Measurements from ENCODE around the gene MAST3. TPM values are rescaled to one million over a fixed set of nuclear protein-coding genes. Genes with fewer than 3 reads are reported as not detected.

The MAST3 gene
- total and polyA plus RNA-seq, 2 of the 13 experiments (the other 11 are each of a cell fraction or from before 2014, with no cell fraction given): 4.1 to 4.6 TPM

GRCh38 chr19:18058208-18059009, 39.2 kb upstream of the MAST3 start (continued):
- TF ChIP-seq BCL3 (CRISPR knock-in tag; IDR thresholded peaks at IDR 0.05) (no peak), NR2F6 (IDR thresholded peaks at IDR 0.05) (no peak), NR2F6 (CRISPR knock-in tag; IDR thresholded peaks at IDR 0.05) (peak; percentile 33; the same call in 1 of the 2 replicates), ZNF333 (CRISPR knock-in tag; IDR thresholded peaks at IDR 0.05; ENCODE audit: borderline replicate concordance) (no peak), HDAC2 (CRISPR knock-in tag; IDR thresholded peaks at IDR 0.05) (0 out of 2 replicates have a peak, but pooled peaks have one; percentile 45), NFIC (IDR thresholded peaks at IDR 0.05; ENCODE audit: low read length) (no peak), ZBTB38 (CRISPR knock-in tag; IDR thresholded peaks at IDR 0.05) (0 out of 2 replicates have a peak, but pooled peaks have one; percentile 9), ZNF761 (CRISPR knock-in tag; conservative IDR thresholded peaks at IDR 0.05) (0 out of 2 replicates have a peak, but pooled peaks have one; percentile 36), HNF4G (IDR thresholded peaks at IDR 0.05; ENCODE audit: borderline replicate concordance, low read depth, low read length) (no peak), HNF4G (CRISPR knock-in tag; IDR thresholded peaks at IDR 0.05; ENCODE audit: borderline replicate concordance, low read depth) (no peak), ZNF777 (CRISPR knock-in tag; IDR thresholded peaks at IDR 0.05) (no peak), FOXK2 (IDR thresholded peaks at IDR 0.05) (no peak), THAP7 (CRISPR knock-in tag; IDR thresholded peaks at IDR 0.05) (no peak), TFDP2 (CRISPR knock-in tag; IDR thresholded peaks at IDR 0.05) (no peak), ZFP91 (CRISPR knock-in tag; IDR thresholded peaks at IDR 0.05; ENCODE audit: borderline replicate concordance) (0 out of 2 replicates have a peak, but pooled peaks have one; percentile 33), ZNF629 (CRISPR knock-in tag; conservative IDR thresholded peaks at IDR 0.05) (no peak), ZNF124 (CRISPR knock-in tag; IDR thresholded peaks at IDR 0.05) (no peak), LRRFIP1 (CRISPR knock-in tag; conservative IDR thresholded peaks at IDR 0.05) (no peak), SMYD3 (CRISPR knock-in tag; IDR thresholded peaks at IDR 0.05) (no peak), ZNF543 (CRISPR knock-in tag; IDR thresholded peaks at IDR 0.05) (no peak), AHR (CRISPR knock-in tag; IDR thresholded peaks at IDR 0.05) (no peak), GPN1 (CRISPR knock-in tag; IDR thresholded peaks at IDR 0.05; ENCODE audit: borderline replicate concordance) (no peak), ATM (IDR thresholded peaks at IDR 0.05; ENCODE audit: borderline replicate concordance) (no peak), NCOA1 (CRISPR knock-in tag; IDR thresholded peaks at IDR 0.05) (no peak), STAG1 (CRISPR knock-in tag; IDR thresholded peaks at IDR 0.05) (peak; percentile 94)

All from HepG2 (cell line).